Measurements from ENCODE around the gene LIPN.
"Not testable (repeated sequence)": the region's sequence is repeated elsewhere in the genome, so short reads cannot be mapped to it uniquely, and the experiment has no call there.

Gene LIPN, protein sequence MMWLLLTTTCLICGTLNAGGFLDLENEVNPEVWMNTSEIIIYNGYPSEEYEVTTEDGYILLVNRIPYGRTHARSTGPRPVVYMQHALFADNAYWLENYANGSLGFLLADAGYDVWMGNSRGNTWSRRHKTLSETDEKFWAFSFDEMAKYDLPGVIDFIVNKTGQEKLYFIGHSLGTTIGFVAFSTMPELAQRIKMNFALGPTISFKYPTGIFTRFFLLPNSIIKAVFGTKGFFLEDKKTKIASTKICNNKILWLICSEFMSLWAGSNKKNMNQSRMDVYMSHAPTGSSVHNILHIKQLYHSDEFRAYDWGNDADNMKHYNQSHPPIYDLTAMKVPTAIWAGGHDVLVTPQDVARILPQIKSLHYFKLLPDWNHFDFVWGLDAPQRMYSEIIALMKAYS

DNA sequence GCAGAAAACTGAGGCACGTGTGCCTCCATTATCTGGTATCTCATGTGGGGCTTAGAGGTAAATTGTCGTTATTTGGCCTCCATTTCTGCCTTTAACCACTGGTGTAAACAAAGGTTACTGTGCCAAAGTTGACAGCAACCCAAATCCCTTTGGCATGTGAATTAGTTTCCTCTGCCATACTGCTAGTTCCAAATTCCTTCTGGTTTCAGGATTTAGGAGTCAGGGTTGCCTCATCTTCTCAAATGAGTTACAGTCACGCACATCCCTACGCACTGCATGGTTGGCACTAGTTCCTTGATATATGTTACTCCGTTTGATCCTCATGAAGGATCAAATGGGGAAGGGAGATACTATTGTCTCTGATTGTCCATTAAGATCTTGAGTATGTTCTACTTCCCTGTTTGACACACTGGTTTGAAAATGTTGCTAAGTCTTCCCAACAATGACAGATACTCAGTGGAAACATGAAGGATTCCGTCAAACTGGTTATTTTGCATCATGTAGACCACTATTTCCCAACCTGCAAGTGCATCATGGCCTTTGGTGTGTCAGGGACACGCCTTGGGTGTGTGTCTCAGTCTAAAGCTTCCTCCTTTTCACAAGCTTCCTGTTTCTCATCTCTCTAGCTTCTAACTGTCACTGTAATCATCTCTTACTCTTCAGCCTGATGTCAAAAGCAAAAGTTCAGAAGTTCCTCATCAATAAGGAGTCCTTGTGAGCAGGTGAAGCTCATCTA is at the start of gene LIPN:
LIPN (plus strand) TSS at position 655 of the 736 bp plus-strand sequence. CDS start 1,386 bp downstream, outside the sequence.
- no peak for DNase-seq (ENCODE audit: low read depth, low spot score)

DNA sequence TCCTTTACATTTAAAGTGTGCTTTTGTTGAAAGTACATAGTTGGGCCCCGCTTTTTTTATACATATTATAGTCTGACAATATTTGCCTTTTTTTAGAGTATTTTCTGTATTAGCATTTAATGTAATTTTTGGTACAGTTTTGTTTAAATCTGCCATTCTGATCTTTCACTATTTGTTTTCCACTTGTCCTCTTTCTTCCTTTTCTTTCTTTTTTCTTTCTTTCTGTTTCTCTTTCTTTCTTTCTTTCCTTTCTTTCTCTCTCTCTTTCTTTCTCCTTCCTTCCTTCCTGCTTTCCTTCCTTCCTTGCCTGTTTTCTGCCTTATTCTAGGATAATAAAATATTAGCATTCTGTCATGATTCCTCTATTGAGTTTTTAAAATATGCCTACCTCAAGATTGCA is 44.3 kb upstream of the LIPN start:
- DNase-seq (ENCODE audit: low read depth, low spot score), result no peak

DNA sequence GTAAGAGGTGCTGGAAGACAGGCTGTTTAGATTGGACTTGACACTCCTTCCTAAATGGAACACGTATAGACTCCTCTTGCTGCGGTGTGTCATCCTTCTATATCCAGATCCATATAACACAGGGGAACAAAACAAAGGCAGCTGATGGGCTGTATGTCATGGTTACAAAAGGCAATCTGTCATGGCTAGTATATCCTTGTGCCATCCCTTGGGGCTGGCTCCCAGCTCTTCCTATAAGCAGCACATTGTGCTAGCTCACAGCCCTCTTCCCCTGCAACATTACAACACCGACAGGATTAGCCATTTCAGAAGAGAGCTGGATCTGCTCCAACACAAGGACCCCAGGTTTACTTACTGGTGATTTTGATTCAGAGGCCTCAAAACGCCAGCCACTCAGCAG is 38.4 kb upstream of the LIPN start:
- DNase-seq (ENCODE audit: low read depth, low spot score), result no peak

DNA sequence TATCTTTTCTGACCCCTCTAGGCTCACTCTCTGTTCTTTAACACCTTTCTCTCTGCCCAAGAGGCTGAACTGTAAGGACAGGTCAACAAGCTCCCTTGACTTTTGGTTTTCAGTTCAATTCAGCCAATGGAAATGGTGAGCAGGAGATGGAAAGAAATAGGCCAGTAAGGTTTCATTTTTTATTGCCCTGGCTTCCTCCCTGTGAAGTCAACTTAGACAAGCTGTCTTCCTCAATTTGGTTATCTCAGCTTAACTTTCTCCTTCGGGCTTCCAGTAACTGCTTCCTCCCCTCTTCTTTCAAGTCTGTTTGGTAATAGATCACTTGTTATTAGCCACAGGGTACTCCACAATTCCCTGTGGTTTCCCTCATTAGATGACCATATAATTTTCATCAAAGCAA is 34.0 kb upstream of the LIPN start:
- no peak for DNase-seq (ENCODE audit: low read depth, low spot score)

DNA sequence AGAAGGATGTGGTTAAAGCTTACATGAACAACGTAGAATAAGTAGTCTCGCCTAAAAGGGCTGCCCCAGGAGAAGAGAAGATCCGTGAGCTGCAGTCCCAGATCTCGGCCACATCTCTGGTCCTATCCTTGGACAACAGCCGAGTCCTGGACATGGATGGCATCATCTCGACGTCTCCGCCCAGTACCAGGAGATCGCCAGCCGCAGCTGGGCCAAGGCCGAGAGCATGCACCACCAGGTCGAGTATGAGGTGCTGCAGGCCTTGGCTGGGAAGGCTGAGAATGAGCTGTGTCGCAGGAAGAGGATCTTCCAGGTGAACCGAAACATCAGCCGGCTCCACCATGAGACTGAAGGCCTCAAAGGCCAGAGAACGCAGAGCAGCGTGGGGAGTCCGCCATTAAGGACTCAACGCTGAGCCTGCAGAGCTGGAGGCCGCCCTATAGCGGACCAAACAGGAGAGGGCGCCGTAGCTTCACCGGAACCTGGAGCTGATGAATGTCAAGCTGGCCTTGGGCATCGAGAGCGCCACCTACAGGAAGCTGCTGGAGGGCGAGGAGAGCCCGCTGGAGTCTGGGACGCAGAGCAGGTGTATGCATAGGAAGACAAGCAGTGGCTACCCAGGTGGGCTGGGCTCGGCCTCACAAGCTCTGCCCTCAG is 31.6 kb upstream of the LIPN start:
- no peak for DNase-seq (ENCODE audit: low read depth, low spot score)

DNA sequence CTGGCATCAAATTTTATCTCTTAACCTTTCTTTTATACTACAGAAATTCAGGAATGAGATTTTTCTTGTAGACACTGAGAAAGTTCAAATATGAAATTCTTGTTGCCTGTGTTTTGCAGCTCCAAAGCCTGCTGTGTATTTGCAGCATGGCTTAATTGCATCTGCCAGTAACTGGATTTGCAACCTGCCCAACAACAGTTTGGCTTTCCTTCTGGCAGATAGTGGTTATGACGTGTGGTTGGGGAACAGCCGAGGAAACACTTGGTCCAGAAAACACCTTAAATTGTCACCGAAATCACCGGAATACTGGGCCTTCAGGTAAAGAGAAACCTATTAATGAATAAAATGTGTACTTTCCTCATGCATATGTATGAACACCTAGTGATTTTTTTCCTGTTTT is 29.0 kb upstream of the LIPN start:
- no peak for DNase-seq (ENCODE audit: low read depth, low spot score)

DNA sequence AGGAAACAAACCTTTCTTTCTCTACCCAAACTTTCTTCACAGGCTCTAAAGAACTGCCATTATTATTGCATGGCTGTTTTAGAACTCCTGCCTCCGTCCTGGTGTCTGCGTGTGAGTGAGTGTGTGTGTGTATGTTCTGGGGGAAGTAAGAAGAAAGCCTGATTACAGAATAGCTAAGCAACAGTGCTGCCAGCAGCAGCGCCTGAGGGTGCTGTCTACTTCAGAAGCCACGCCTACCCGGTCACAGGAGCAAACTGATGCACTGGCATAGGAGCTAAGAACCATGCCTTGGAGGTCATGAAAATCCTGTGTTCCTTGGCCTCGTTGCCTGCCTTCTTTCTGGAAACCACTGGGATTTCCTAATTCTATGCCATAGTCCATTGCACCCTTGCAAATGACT is 28.5 kb upstream of the LIPN start:
- no peak for DNase-seq (ENCODE audit: low read depth, low spot score)

DNA sequence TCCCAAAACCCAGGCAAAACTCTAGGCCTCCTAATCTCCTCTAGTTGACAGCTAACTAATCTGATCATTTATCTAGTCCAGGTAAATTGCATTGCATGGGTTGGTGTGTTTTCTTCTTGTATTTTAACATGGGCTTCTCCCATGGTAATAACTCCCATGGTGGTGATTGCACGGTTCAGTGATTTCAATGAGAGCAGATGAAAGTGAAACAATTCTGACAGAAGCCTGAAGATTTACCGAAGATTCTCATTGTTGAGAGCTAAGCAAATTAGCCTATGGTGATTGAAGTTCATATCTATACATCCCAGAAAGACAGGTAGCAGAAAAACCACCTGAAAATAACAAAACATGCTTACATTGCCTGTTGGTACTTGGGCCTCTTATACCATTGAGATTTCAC is 26.6 kb upstream of the LIPN start:
- DNase-seq (ENCODE audit: low read depth, low spot score), result no peak

DNA sequence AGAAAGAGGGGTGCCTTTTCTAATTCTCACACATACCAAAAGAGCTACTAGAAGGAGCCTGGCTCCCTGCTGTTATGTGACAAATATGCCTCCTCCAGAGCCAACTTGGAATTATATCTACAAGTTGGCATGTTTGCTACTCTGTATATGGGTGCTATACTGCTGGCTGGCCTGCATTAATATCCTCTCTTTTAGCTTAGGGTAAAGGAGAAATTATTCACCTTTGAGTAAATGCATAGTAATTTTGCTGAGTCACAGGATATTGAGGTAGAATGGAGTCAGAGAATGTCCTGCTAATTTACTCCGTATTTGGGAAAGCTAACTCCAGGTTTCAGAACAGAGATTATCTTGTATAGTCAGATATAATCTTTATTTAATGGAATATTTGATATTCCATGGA is 24.2 kb upstream of the LIPN start:
- no peak for DNase-seq (ENCODE audit: low read depth, low spot score)

DNA sequence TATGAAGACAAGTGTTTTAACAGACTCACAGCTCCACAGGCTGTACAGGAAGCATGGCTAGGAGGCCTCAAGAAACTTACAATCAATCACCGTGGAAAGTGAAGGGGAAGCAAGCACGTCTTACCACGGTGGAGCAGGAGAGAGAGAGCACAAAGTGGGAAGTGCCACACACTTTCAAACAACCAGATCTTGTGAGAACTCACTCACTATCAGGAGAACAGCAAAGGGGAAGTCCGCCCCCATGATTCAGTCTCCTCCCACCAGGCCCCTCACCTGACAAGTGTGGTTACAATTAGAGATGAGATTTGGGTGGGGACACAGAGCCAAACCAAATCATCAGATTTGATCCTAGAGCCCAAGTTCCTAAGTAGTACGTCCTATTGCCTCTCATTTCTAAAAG is 17.9 kb upstream of the LIPN start:
- not testable (repeated sequence) for DNase-seq (ENCODE audit: low read depth, low spot score)

DNA sequence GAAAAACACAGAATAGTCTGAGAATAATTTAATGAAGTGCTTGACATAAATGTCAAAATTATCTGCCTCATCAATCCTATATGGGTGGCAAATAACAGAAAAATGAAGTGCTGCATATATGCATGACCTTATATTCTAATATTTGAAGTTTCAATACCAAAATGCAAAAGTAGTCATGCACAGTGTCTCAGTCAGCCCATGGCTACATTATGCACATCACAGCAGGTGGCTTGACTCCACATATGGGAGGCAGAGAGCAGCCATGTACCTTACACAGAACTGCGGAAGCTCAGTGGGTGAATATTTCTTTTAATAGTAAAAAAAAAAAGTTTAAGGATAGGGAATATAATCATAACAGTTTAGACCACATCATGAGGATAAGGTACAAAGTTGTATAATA is 17.4 kb upstream of the LIPN start:
- DNase-seq (ENCODE audit: low read depth, low spot score), result no peak

DNA sequence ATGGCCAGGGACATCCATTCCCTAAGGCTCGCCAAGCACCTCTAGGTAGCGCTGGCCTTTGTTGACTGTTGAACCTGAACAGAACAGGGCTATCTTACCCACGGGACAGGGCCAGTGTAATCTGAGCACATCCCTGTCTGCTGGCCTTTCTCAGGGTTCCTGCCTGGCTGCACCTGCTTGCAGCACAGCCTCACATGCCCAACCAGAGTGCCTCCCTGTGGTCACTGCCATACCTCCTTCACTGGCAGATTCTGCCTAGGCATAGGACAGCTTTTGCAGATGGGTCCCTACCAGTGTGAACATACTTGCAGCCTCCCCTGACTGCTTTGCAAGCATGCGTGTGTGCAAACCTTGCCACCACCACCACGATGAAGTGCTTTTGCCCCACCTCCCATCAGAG is 15.8 kb upstream of the LIPN start:
- no peak for DNase-seq (ENCODE audit: low read depth, low spot score)

DNA sequence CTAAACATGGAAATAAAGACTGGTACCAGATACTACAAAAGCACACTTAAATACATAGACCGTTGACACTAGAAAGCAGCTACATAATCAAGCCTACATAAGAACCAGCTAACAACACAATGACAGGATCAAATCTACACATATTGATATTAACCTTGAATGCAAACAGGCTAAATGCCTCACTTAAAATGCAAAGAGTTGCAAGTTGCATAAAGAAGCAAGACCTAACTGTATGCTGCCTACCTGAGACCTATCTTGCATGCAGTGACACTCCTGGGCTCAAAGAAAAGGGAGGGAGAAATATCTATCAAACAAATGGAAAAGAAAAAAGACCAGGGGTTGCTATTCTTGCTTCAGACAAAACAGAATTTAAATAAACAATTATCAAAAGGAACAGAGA is 14.2 kb upstream of the LIPN start:
- no peak for DNase-seq (ENCODE audit: low read depth, low spot score)

DNA sequence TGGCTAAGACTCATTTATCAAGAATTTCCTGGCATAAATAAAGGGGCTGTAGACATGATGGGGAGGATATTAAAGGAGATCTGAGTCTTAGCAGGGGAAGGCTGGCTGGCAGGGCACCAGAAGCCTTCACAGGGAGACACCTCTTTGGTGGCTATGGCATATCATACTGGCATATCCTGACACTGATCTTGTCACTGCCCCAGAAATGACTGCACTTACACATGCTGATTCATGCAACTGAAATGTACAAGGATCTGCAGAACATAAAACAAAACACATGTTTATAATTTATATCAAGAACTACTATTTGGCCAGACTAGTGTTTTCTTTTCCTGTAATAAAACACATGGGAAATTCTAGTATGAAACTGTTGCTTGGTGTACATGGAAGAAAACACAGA is 5.5 kb upstream of the LIPN start:
- DNase-seq (ENCODE audit: low read depth, low spot score), result no peak

DNA sequence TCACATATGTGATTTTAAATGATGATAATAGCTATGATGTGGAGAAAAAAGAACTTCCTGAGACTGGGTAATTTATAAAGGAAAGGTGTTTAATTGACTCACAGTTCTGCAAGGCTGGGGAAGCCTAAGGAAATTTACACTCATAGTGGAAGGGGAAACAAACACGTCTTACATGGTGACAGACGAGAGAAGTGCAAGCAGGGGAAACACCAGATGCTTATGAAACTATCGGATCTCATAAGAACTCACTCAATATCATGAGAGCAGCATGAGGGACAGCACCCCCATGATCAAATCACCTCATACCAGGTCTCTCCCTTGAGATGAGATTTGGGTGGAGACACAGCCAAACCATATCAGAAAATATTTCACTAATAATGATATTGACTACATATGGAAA is 4.1 kb upstream of the LIPN start:
- DNase-seq (ENCODE audit: low read depth, low spot score), result no peak

DNA sequence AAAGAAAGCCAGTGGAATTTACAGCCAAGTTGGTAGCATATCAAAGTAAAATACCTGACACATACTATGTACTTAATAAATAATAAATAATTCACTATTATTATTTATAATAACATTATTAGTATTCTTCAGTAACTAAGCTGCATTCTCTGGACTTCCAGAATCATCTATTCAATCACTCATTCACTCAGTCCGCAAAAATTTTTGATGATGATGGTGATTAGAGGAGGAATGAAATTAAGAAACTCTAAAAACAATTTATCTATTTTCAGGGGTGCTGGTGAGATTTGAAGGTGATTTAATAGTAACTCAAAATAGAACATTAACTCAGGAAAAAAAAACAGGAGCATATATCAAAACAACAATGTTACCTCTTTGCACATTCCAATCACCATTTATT is 3.2 kb upstream of the LIPN start:
- no peak for DNase-seq (ENCODE audit: low read depth, low spot score)

DNA sequence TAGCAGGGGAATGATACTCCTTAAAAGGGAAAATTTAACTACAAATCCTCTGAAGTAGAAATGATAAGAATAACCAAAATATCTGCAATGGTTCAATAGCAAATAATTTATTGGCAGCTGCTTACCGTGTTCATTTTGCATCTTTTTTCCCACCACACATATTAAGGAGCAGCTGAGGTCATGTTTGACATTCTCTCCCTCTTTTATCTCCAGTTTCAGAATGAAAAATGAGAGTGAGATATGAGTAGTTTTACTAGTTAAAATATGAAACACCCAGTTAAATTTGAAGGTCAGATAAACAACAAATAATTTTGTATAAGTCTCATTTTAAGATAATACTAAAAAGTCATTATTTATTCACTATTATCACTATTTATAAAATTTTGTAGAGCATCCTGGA is 3.1 kb downstream of the LIPN start:
- DNase-seq (ENCODE audit: low read depth, low spot score), result no peak

DNA sequence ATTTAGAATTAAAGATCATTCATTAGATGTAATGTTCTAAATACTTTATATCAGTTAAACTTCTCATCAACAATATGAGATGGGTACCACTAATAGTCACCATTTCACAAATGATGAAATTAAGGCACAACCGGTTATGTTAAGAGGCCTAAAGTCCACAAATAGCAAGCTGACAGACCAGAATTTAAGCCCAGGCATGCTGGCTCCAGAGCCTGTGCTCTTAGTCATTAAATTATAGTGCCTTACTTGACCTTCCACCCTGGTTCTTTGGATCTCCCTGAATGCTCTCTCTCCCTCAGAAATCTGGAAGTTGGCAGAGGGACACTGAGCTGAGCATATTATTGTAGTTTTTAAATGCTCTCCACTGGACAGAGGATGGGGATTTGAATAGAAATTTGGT is 3.6 kb downstream of the LIPN start:
- no peak for DNase-seq (ENCODE audit: low read depth, low spot score)

DNA sequence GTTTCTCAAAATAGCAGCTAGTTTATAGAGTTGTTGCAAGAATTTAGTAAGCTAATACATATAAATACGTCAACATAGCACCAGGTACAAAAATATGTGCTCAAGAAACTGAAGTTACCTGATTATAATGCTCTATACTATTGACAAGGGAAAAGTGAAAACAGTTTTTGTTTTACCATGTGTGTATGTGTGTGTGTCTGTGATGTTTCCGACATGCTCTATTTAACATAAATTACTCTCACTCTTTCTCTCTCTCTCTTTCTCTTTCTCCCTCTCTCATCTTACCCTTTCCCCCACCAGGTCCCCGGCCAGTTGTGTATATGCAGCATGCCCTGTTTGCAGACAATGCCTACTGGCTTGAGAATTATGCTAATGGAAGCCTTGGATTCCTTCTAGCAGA is 4.3 kb downstream of the LIPN start:
- no peak for DNase-seq (ENCODE audit: low read depth, low spot score)

DNA sequence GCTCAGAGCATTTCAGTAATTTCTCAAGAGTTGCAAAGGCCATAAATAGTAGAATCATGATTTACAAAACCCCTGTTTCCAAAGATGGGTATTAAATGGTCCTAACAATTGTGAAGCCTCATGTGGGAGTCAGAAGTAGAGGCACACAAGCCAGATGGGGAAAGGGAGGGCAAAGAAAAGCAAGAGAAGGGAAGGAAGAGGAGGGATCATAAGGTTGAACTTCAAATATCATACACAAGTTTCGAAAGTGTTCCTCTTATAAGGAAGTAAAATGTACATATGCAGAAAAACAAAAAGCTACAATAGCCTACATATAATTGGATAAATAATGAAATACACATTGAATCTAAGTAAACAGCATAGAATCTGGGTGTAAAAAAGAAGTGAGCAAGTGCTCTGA is 6.0 kb downstream of the LIPN start:
- no peak for DNase-seq (ENCODE audit: low read depth, low spot score)

DNA sequence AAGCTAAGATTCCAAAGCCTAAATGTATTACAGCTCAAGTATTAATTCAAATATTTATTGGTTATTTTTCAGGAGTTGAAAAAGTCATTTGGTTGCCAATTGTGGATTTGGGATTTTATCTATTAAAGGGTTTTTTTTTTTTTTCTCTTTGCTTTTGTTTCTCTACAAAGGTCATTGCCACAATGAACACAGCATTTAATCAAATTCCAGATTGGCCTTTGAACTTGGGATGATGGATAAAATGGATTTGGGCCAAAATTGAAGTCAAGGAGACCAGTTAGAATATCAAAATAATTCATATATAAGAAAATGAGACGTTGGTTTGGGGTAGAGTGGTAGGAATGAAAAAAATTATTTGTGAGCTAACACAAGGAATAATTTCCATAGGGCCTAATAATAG is 9.6 kb downstream of the LIPN start:
- DNase-seq (ENCODE audit: low read depth, low spot score), result no peak

DNA sequence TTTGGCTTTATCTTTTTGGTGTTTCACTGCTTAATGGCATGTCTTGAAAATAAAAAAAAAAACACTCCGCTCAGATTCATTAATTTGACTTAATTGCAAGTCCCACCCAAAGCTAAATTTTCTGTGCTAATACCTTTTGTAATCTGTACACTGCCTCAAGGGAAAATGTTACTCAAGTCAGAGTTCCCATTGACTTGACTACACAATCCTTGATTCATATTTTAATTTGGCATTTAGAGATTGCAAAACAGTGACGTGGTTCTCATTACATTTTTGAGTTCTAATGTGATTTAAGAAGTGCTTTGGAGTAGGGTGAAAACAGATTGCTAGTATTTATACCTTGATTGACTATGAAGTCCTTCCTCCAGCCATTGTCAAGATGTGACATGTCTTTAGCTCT is 21.4 kb downstream of the LIPN start:
- DNase-seq (ENCODE audit: low read depth, low spot score), result no peak

DNA sequence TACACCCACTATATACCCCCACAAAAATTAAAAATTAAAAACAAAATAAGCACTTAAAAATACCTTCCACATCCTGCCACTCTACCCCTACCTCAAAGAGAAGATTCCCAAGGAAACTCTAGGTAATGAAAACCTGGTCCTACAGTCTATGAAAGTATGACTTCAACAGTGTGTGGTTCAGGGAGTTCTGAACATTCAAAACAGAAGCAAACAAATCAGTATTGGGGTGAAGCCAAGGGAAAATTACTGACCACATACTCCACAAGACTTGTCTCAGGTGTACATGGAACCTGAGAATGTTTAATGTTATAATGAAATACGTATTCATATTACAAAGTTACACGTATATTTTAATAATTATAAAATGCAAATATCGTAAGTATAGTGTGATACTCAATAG is 22.4 kb downstream of the LIPN start:
- no peak for DNase-seq (ENCODE audit: low read depth, low spot score)

Measured in activated naive CD8-positive, alpha-beta T cell treated with anti-CD3 and anti-CD28 coated beads, Interleukin-2, amount 50 U/mL, for 16 hours (primary cell).